Measurements from ENCODE around the gene CENPVL2.

DNA sequence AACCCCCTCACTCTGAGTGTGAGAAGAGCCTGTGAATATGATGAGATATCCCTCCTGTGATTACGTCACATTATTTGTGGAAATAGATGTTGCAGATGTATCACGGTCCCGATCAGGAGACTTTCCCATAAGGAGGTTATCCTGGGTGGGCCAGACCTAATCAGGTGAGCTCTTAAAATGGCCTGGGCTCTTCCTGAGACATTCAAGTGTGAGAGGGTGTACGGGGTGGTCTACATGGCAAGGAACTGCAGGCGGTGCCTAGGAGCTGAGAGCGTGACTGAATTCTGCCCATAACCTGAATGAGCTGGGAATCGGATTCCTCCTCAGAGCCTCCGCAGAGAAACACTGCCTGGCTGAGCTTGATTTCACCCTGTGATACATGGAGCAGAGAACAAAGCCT lies 14.8 kb upstream of the CENPVL2 start:
- TF ChIP-seq, protein P1, sequence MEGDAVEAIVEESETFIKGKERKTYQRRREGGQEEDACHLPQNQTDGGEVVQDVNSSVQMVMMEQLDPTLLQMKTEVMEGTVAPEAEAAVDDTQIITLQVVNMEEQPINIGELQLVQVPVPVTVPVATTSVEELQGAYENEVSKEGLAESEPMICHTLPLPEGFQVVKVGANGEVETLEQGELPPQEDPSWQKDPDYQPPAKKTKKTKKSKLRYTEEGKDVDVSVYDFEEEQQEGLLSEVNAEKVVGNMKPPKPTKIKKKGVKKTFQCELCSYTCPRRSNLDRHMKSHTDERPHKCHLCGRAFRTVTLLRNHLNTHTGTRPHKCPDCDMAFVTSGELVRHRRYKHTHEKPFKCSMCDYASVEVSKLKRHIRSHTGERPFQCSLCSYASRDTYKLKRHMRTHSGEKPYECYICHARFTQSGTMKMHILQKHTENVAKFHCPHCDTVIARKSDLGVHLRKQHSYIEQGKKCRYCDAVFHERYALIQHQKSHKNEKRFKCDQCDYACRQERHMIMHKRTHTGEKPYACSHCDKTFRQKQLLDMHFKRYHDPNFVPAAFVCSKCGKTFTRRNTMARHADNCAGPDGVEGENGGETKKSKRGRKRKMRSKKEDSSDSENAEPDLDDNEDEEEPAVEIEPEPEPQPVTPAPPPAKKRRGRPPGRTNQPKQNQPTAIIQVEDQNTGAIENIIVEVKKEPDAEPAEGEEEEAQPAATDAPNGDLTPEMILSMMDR (IDR thresholded peaks at IDR 0.05) = no peak
- TF ChIP-seq POLR2A (IDR thresholded peaks at IDR 0.05) = no peak
